Ishikawa (cell line): Measurements from ENCODE around the gene INSL3.
A peak's percentile ranks its signal among the peaks of the same experiment; 100 is the strongest.

Experiments used
- CEBPB ChIP-seq: IDR thresholded peaks from 2 replicates; pipeline ENCODE4 v1.6.1; 2012
- CREB1 ChIP-seq: IDR thresholded peaks from 2 replicates; pipeline ENCODE4 v1.6.1; 2012; ENCODE audit warnings: low read depth
- EGR1 ChIP-seq: IDR thresholded peaks from 2 replicates; pipeline ENCODE4 v1.6.1; 2012
- EP300 ChIP-seq: IDR thresholded peaks from 2 replicates; pipeline ENCODE4 v1.6.1; 2012; ENCODE audit warnings: borderline replicate concordance
- FOXM1 ChIP-seq: IDR thresholded peaks from 2 replicates; pipeline ENCODE4 v1.6.1; 2012; ENCODE audit warnings: low read depth, borderline replicate concordance
- NFIC ChIP-seq: IDR thresholded peaks from 2 replicates; pipeline ENCODE4 v1.6.1; 2012
- RAD21 ChIP-seq: IDR thresholded peaks from 2 replicates; pipeline ENCODE4 v1.6.1; 2012; ENCODE audit warnings: low read depth
- TAF1 ChIP-seq: IDR thresholded peaks from 2 replicates; pipeline ENCODE4 v1.6.1; 2012; ENCODE audit warnings: low read depth, mild to moderate bottlenecking
- TCF12 ChIP-seq: IDR thresholded peaks from 2 replicates; pipeline ENCODE4 v1.6.1; 2012; ENCODE audit warnings: low read depth
- TEAD4 ChIP-seq: IDR thresholded peaks from 2 replicates; pipeline ENCODE4 v1.6.1; 2012
- YY1 ChIP-seq: IDR thresholded peaks from 2 replicates; pipeline ENCODE4 v1.6.1; 2012; ENCODE audit warnings: low read depth
- ZBTB7A ChIP-seq: IDR thresholded peaks from 2 replicates; pipeline ENCODE4 v1.6.1; 2012; ENCODE audit warnings: low read depth
- TF ChIP-seq, protein P1 (sequence below): IDR thresholded peaks from 2 replicates; pipeline ENCODE4 v1.6.1; 2012
- TF ChIP-seq, protein P2 (sequence below): IDR thresholded peaks from 2 replicates; pipeline ENCODE4 v1.6.1; 2012
- TF ChIP-seq, protein P3 (sequence below): IDR thresholded peaks from 2 replicates; pipeline ENCODE4 v1.6.1; 2012; ENCODE audit warnings: low read depth, mild to moderate bottlenecking

INSL3 gene

DNA sequence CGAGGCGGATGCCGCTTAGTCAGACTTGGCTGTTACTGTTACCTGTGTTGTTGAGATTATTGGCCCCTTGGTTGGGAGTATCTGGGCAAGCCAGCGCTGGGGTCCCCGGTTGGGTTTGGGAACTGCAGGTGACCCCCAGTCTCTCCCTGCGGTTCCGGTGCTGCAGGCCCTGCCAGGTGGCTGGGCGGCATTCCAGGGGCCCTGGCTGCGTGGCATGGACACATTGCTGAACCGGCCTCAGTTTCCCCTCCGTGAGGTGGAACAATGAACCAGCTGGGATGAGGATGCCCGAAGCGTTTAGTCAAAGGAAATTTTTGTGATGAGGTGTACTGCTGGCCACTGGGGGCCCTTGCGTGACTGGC, 25.8 kb downstream of the INSL3 start:
- TF ChIP-seq, protein P1, sequence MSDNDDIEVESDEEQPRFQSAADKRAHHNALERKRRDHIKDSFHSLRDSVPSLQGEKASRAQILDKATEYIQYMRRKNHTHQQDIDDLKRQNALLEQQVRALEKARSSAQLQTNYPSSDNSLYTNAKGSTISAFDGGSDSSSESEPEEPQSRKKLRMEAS: 0 out of 2 replicates have a peak, but pooled peaks have one; percentile 27
- TF ChIP-seq TEAD4: 0 out of 2 replicates have a peak, but pooled peaks have one; percentile 17
- TF ChIP-seq, protein P2, sequence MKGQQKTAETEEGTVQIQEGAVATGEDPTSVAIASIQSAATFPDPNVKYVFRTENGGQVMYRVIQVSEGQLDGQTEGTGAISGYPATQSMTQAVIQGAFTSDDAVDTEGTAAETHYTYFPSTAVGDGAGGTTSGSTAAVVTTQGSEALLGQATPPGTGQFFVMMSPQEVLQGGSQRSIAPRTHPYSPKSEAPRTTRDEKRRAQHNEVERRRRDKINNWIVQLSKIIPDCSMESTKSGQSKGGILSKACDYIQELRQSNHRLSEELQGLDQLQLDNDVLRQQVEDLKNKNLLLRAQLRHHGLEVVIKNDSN: no peak

DNA sequence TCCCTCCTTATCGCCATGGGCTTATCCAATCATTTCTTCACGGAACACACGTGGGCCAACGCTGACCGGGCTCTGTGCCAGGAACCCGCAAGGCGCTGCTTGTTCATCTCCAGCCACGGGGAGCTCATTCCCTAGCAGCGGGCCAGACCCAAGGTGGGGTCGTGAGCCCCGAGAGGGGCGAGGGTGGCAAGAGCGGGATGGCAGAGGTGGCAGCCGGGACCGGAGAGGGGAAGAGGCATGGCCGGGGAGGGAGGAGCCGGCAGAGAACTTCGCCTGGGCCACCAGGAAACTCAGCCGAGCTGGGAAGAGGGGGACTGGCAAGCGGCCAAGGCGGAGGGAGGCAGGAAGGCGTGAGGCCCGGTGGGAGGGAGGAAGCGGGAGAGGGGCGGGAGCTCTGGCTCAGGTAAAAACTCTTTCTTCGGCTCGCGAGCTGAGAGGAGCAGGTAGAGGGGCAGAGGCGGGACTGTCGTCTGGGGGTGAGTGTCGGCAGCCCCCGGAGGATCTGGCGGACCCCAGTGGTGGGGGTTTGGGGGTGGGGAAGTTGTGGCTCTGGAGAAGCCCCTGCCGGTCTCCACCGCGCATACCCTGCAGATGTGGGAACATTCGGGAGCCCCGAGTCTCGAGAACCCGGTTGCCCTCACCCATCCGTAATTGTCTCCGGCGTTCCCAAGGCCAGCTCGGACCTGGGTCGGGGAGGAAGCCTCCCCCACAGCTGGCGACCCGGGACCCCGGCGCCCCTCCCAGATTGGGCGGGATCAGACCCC, 26.4 kb downstream of the INSL3 start, which contains the start of gene B3GNT3:
B3GNT3 (plus strand) TSS at position 408 of the 764 bp plus-strand sequence. CDS start 12,670 bp downstream, outside the sequence.
- TF ChIP-seq, protein P1: peak; percentile 74
- TF ChIP-seq TCF12: peak; percentile 57; the same call in 1 of the 2 replicates
- TF ChIP-seq NFIC: peak; percentile 97
- TF ChIP-seq RAD21: no peak
- TF ChIP-seq ZBTB7A: peak; percentile 63; the same call in 1 of the 2 replicates
- TF ChIP-seq, protein P2: peak; percentile 69
- no peak for TF ChIP-seq EGR1
- no peak for TF ChIP-seq CEBPB
- peak; percentile 47; the same call in 1 of the 2 replicates for TF ChIP-seq EP300
- TF ChIP-seq YY1: peak; percentile 53; the same call in 1 of the 2 replicates
- no peak; the same call in 1 of the 2 replicates for TF ChIP-seq TEAD4
- peak; percentile 71; the same call in 1 of the 2 replicates for TF ChIP-seq TAF1
- TF ChIP-seq, protein P3, sequence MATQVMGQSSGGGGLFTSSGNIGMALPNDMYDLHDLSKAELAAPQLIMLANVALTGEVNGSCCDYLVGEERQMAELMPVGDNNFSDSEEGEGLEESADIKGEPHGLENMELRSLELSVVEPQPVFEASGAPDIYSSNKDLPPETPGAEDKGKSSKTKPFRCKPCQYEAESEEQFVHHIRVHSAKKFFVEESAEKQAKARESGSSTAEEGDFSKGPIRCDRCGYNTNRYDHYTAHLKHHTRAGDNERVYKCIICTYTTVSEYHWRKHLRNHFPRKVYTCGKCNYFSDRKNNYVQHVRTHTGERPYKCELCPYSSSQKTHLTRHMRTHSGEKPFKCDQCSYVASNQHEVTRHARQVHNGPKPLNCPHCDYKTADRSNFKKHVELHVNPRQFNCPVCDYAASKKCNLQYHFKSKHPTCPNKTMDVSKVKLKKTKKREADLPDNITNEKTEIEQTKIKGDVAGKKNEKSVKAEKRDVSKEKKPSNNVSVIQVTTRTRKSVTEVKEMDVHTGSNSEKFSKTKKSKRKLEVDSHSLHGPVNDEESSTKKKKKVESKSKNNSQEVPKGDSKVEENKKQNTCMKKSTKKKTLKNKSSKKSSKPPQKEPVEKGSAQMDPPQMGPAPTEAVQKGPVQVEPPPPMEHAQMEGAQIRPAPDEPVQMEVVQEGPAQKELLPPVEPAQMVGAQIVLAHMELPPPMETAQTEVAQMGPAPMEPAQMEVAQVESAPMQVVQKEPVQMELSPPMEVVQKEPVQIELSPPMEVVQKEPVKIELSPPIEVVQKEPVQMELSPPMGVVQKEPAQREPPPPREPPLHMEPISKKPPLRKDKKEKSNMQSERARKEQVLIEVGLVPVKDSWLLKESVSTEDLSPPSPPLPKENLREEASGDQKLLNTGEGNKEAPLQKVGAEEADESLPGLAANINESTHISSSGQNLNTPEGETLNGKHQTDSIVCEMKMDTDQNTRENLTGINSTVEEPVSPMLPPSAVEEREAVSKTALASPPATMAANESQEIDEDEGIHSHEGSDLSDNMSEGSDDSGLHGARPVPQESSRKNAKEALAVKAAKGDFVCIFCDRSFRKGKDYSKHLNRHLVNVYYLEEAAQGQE: no peak
- TF ChIP-seq CREB1: no peak
- TF ChIP-seq FOXM1: no peak

DNA sequence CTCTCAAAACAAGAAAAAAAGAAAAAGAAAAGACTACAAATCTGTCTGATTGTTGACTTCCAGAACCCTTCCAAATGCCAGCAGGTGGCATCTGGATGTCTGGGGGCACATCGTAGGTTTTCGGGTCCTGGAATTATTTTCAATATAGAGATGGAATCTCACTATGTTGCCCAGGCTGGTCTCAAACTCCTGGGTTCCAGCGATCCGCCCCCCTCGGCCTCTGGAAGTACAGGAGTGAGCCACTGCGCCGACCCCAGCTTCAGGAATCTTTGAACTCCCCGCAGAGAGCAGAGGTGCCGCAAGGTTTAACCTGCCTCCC, 26.9 kb downstream of the INSL3 start:
- no peak; the same call in 1 of the 2 replicates for TF ChIP-seq RAD21
- no peak for TF ChIP-seq ZBTB7A
- TF ChIP-seq, protein P3: no peak
- TF ChIP-seq, protein P2: no peak
- TF ChIP-seq YY1: no peak

DNA sequence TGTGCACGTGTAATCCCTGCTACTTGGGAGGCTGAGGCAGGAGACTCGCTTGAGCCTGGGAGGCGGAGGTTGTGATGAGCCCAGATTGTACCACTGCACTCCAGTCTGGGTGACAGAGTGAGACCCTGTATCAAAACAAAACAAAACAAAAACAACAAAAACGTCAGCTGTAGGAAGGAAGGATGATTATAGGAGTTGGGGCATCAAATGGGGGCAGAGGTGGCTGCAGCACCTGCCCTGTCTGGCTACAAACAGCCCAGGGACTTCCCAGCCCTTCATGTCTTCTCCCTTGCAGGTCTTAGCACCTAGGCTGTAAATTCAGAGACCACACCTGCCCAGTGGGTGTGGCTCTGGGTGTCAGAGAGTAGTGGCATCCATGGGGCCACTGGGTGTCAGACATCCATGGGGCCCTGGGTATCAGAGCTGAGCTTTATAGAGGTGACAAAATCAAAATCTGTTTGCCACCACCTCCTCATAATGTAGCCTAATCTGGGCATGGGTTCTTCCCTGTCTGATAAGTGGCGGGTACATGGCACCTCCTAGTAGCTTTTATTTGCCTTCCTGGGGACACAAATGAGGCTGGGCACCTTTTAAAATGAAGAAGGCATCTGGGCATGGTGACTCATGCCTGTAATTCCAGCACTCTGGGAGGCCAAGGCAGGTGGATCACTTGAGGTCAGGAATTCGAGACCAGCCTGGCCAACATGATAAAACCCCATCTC, 31.1 kb downstream of the INSL3 start:
- TF ChIP-seq TCF12 (no peak), NFIC (no peak), EGR1 (no peak), TEAD4 (no peak), YY1 (no peak), FOXM1 (no peak), EP300 (no peak), ZBTB7A (no peak), CEBPB (no peak), TAF1 (no peak), RAD21 (no peak), CREB1 (no peak)
- TF ChIP-seq, protein P2: no peak
- TF ChIP-seq, protein P3: no peak
- TF ChIP-seq, protein P1: no peak
